Fibroblast of skin of right biceps (primary cell): ENCODE results near the gene LRRC37A3.
"Not testable (repeated sequence)": the region's sequence is repeated elsewhere in the genome, so short reads cannot be mapped to it uniquely, and the experiment has no call there.

Source experiments
- DNase-seq: peaks from one replicate; pipeline ENCODE4 v3.0.0-alpha.2; 2013

LRRC37A3 gene

DNA sequence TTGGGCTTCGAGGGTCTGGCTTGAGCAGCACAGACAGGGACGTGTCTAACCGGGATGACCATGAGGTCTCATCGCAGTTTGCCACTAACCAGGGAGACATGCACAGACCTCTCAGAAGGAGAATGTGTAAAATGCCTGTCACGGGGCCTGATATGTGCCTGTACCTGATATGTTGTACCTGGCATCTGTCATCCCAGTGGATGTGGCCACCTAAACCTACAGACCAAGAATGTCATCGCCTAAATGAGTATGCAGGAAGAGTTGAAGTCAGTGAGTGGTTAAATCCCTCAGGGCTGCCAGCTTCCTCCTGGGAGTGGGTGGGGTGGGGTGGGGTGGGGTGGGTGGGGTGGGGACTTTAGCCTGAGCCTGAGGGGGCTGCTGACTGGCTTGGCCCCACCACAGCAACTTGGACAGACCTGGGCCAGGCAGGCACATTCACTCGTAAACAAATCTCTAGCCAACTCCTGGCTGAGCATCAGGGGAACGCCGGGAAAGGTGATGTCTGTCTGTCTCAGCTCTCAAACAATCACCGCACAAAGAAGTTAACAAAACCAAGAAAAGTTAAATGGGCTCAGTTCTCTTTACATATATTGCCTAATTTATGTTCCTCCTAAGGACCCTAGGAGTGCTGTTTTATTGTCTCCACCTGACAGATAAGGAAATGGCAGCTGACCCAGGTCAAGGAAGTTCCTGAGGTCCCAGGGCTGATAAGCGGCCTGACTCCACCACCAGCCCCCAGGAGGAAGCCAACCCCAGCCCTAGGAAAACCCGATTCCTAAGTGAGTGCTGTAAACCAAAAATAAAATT, 89.3 kb downstream of the LRRC37A3 start:
- not testable (repeated sequence) for DNase-seq

DNA sequence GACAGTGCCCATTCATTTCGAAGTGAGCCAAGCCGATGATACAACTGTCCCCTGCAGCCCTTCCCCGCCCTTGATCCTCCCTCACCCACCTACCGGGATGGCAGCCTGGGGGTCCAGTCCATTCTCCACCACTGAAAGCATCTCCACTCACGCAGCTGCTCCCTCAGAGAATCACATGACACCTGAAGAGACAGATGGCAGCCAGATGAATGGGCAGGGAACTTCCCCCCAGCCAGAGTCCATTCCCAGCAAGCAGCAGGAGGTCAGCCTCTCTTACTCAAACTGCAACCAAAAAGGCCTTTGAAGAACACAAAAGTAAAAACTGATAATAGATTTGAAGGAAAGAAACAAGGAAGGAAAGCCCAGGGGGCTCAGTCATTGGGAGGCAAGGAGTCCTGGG, 90.2 kb downstream of the LRRC37A3 start:
- not testable (repeated sequence) for DNase-seq

DNA sequence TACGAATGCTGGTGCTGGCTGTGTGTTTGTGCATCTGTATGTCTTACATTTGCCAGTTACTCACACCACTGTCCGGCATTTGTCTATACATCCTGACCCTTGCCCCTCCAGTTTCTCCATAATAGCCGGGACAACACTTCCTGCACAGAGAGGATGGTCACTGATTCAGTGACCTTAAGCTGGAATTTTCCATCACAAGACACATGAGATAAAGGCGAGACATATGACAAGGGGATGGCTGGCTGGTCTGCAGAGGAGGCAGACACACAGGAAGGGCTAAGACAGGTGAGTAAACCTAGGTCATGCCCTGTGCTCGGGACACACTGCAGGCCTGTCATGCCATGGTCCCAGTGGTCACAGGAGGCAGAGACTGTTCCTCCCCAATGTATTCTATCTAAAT, 100.4 kb downstream of the LRRC37A3 start:
- DNase-seq, result not testable (repeated sequence)

DNA sequence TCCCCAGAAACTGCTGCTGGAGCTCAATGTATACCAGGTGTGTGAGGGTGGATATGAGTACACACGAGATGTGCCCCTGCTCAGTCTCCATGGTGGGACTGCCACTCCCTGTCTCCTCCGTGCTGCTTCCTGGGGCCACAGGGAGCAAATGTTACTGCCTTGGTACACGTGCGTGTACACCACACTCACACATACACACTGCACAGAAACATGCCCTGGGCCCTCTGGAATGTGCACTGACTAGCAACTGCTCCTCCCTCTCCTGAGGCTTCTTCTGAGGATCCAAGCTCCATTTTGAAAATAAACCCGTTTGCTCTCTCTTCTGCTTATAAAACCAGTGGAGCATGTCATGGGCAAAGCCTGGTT, 103.5 kb downstream of the LRRC37A3 start:
- DNase-seq, result not testable (repeated sequence)

DNA sequence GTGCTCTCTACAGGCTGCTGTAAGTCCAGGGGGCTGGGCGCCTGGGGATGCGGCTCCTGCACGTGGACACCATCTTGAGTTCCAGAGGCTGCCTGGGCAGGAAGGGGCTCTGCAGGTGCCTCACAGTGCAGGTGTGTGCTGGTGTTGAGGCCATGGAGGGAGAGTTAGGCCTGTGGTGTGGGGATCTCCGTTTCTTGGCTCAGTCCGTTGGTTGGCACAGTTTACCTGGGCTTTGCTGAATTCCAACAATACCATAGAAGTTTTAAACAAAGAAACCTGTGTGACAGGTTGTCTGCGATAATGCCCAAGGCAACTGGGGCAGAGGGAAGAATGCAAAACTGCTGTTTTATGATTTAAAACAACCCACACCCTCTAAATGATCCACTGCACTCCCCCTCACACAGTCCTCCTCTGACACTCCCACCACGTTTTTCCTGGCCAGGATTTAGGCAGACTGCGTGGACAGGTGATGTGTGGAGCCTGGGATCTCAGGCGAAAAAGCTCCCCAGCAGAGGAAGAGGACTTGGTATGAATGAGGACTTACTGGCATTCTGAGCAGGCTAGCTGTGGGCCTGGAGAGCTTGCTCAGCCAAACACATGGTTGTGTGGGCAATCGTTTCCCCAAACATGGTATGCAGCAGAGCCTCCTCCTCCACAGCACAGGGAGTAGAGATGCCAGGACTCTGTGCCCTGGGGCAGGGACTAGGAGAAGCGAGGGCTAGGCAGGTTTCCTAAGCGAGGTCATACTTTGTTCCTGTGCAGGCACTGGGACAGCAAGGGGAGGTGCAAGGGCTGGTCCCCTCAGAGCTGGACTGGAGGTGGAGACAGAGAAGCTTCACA, 104.1 kb downstream of the LRRC37A3 start:
- not testable (repeated sequence) for DNase-seq

DNA sequence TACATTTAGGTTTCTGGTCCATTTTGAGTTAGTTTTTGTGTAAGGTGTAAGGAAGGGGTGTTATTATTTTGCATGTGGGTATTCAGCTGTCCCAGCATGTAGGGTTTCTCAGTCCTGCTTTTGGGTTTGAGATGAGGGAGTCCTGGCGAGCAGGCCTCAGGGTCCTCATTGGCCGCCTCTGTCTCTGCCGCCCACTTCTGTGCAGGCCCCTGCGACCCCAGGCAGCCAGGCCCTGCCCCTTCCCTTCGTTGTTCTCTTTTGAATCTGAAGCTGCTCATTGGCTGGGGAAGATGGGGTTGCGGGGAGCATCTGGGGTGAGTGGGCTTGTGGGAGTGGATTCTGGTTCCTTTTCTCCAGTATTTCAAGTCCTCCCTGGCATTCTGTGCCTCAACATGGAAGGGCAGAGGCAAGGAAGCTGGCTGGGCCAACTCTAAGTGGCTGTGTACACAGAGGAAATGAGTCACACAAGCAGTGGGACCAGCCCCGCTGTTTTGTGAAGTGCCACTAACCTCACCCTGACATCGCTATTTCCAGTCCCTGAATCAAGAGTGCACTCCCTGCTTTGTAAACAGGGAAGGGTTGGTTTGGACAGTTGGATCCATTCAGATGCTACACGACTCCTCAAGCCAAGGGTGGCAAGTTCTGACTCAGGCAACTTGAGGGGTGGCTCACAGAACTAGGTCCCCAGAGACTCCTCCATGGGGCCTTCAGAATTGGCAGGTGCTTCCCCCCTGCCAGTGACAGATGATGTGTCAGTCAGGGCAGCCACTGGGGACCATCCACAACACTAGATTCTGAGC, 110.9 kb downstream of the LRRC37A3 start:
- DNase-seq, result peak; percentile 66
